Thoracic aorta (tissue), 2 donors: Measurements from ENCODE around the gene PHC3. TPM values are rescaled to one million over a fixed set of nuclear protein-coding genes. Genes with fewer than 3 reads are reported as not detected.

Experiments used
- ATAC-seq: fragments of 150-250 bp; one replicate; pipeline ENCODE4 v1.8.0; 2017; ENCODE audit warnings: low read depth; ENCODE audit not compliant: insufficient number of reproducible peaks, low FRiP score
- DNase-seq: peaks from one replicate; pipeline ENCODE4 v3.0.0-alpha.2; 2020; ENCODE audit warnings: low spot score
- H3K27ac ChIP-seq, 2 donors: fragments of 200-600 bp; sonication (generic); 1 replicate in 1 of 2; 2 replicates in 1 of 2; pipeline ENCODE4 v1.5.1; 2016; ENCODE audit warnings: mild to moderate bottlenecking in 2 of 2, moderate library complexity in 2 of 2
- H3K27me3 ChIP-seq: fragments of 200-600 bp; sonication (generic); replicated peaks from 2 replicates; pipeline ENCODE4 v1.6.0; 2016; ENCODE audit warnings: mild to moderate bottlenecking; ENCODE audit not compliant: insufficient read depth
- H3K36me3 ChIP-seq: fragments of 200-600 bp; sonication (generic); one replicate; pipeline ENCODE4 v1.5.1; 2016
- H3K4me1 ChIP-seq, 2 donors: fragments of 200-600 bp; sonication (generic); 1 replicate in 1 of 2; 2 replicates in 1 of 2; pipeline versions ENCODE4 v1.5.1 to v1.6.0; 2016; ENCODE audit warnings: low read depth in 2 of 2, mild to moderate bottlenecking in 1 of 2; ENCODE audit not compliant: control insufficient read depth in 1 of 2
- H3K4me3 ChIP-seq: fragments of 200-600 bp; sonication (generic); 2 replicates; pipeline ENCODE4 v1.5.1; 2016; ENCODE audit warnings: mild to moderate bottlenecking
- H3K9me3 ChIP-seq: fragments of 200-600 bp; sonication (generic); 2 replicates; pipeline ENCODE4 v1.5.1; 2016
- total RNA-seq, 2 donors: library from RNA; depleted of rRNA; stranded (reverse); fragments of >200 nt; gene quantifications; one replicate each; pipeline versions ENCODE4 v1.1.0 to v1.2.3, GENCODE V29; 2016
- TF ChIP-seq, protein P1 (sequence below): fragments of 200-600 bp; sonication (generic); IDR thresholded peaks from one replicate; pipeline ENCODE4 v1.5.1; 2019; ENCODE audit warnings: antibody characterized with exemption

The PHC3 gene
- total RNA-seq, 2 donors from 2014 or later: 78.0 to 123 TPM

DNA sequence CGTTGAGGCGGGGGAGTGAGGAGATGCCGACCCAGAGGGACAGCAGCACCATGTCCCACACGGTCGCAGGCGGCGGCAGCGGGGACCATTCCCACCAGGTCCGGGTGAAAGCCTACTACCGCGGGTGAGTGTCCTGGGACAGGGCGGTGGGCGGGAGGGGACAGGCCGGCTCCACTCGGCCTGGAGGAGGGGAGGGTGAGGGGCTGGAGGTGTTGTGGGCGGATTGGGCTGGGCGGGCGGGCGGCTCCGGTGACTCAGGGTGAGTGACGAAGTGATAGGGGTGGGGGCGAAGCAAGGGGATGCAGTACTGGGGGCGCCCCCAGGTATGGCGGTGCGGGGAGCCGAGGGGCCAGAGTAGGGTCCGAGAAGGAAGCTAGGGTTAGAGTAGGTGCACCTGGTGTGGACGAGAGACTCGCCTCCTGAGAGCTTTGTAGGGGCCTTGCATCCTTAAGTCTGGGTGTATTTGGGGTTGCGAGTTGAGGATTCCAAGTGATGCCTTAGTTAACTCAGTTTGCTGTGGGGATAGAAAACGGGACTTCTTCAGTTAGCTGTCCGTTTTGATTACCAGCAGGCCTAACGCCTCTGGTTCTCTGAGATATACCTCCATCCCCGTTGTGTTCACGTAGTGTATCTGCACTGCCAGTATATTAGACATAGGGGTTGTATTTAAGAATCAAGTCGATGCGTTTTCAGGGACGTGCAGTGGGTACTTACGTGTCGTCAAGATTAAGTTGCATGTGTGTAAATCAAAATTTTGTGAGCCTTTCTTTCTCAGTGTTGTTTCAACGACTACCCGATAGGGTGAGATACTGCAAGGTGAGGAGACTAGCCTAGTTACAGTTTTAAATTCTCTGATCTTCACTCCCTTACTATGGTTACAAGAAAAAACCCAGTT is 41.4 kb upstream of the PHC3 start:
- DNase-seq (peak; percentile 5), ATAC-seq (peak; percentile 38)
- TF ChIP-seq, protein P1, sequence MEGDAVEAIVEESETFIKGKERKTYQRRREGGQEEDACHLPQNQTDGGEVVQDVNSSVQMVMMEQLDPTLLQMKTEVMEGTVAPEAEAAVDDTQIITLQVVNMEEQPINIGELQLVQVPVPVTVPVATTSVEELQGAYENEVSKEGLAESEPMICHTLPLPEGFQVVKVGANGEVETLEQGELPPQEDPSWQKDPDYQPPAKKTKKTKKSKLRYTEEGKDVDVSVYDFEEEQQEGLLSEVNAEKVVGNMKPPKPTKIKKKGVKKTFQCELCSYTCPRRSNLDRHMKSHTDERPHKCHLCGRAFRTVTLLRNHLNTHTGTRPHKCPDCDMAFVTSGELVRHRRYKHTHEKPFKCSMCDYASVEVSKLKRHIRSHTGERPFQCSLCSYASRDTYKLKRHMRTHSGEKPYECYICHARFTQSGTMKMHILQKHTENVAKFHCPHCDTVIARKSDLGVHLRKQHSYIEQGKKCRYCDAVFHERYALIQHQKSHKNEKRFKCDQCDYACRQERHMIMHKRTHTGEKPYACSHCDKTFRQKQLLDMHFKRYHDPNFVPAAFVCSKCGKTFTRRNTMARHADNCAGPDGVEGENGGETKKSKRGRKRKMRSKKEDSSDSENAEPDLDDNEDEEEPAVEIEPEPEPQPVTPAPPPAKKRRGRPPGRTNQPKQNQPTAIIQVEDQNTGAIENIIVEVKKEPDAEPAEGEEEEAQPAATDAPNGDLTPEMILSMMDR: peak; percentile 11

DNA sequence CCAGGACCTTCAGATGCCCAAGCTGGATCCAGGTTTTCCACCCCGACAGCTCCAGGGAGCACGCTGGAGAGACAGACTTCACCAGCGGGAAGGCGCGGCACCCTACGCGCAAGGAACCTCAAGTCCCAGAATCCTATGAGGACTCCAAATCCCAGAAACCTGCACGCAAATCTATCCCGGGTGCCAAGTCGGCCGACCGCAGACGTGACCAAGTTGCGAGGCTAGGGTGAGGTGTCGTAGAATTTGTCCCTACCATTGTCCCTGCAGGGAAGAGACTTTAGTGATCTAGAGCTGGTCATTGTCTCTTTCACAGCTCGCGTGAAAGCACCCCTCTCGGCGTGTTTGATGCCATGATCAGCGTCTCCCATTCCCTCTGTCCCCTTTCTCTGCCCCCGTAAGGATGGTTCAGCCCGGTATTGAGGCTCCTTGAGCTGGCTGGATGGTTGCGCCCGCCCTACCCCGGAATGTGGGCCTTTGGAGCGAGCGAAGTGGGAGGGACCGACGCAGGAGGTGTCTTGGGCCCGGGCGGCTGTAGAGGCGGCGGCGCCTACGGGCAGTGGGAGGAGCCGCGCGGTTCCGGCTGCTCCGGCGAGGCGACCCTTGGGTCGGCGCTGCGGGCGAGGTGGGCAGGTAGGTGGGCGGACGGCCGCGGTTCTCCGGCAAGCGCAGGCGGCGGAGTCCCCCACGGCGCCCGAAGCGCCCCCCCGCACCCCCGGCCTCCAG is 40.6 kb upstream of the PHC3 start, which contains the start of gene PRKCI:
Gene PRKCI, plus strand, starts transcription at position 501 of the 723 bp plus-strand sequence. CDS start 246 bp downstream, outside the sequence.
- H3K27me3 ChIP-seq: no peaks in the 10 kb centered on the region
- no peaks in the 10 kb centered on the region for H3K9me3 ChIP-seq
- no peaks in the 10 kb centered on the region for H3K36me3 ChIP-seq
- DNase-seq (peak; percentile 88), ATAC-seq (peak; percentile 98)
- TF ChIP-seq, protein P1: no peak
- peak within 1 kb of the TSS; percentile 99 for H3K4me3 ChIP-seq
- H3K4me1 ChIP-seq: peaks cover 19 to 26% of the 10 kb centered on the region in 2 donors
- peak within 1 kb of the TSS; percentile 91 to 94 for H3K27ac ChIP-seq

More for the DNA sequence above, 41.4 kb upstream of the PHC3 start:
- Histone ChIP-seq H3K27me3 (no peaks in the 10 kb centered on the region), H3K9me3 (no peaks in the 10 kb centered on the region), H3K4me1 (peaks cover 26 to 34% of the 10 kb centered on the region in 2 donors), H3K4me3 (peak overlapping the region; percentile 99), H3K27ac (peak overlapping the region; percentile 91 to 94), H3K36me3 (no peaks in the 10 kb centered on the region)

DNA sequence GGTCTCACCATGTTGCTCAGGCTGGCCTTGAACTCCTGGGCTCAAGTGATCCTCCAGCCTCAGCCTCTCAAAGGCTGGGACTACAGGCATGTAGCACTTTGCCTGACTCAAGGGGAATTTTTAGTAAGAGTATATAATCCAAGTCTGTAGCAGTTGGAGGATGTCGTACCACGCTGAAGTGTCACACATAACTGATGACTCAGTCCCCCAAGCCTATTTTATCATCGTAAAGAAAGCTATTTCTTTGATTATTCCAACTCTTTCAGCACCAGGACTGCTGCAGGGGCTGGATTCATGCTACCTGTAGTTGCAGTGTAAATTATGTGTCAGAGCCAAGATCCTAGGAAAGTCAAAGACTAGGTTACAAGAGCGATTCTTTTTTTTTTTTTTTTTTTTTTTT is 39.3 kb upstream of the PHC3 start:
- H3K4me1 ChIP-seq: peaks cover 8 to 14% of the 10 kb centered on the region in 2 donors
- ATAC-seq (no peak), DNase-seq (no peak)

DNA sequence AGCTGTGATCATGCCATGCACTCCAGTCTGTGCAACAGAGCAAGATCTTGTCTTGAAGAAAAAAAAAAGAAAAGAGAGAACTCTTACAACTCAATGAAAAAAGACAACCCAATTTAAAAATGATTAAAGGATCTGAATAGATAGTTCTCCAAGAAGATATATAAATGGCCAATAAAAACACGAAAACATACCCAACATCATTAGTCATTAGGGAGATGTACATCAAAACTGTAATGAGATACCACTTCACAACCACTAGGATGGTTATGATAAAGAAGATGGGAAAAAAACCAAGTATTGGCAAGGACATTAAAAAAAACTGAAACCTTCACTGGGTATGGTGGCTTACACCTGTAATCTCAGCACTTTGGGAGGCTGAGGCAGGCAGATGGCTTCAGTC is 38.3 kb upstream of the PHC3 start:
- Histone ChIP-seq H3K27ac (no peak overlapping the region), H3K4me1 (peaks cover 8 to 14% of the 10 kb centered on the region in 2 donors), H3K27me3 (no peaks in the 10 kb centered on the region), H3K9me3 (no peaks in the 10 kb centered on the region), H3K36me3 (no peaks in the 10 kb centered on the region), H3K4me3 (no peak overlapping the region)
- TF ChIP-seq, protein P1: no peak
- ATAC-seq: no peak
- no peak for DNase-seq

More for the DNA sequence above, 39.3 kb upstream of the PHC3 start:
- Histone ChIP-seq H3K4me3 (no peak overlapping the region), H3K27ac (no peak overlapping the region), H3K27me3 (no peaks in the 10 kb centered on the region), H3K9me3 (no peaks in the 10 kb centered on the region), H3K36me3 (no peaks in the 10 kb centered on the region)
- TF ChIP-seq, protein P1: no peak

DNA sequence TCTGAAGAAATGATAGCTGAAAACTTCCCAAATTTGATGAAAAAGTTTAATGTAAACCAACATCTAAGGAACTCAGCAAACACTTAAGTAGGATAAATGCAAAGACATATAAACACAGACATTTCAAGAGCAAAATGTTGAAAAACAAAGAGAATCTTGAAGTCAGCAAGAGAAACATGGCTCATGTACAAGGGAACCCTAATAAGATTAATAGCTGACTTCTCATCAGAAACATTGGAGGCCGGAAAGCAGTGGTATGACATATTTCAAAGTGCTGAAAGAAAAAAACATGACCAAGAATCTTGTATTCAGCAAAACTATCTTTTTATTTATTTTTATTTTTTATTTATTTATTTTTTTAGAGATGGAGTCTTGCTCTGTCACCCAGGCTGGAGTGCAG is 30.1 kb upstream of the PHC3 start:
- H3K27ac ChIP-seq: no peak overlapping the region
- H3K36me3 ChIP-seq: no peaks in the 10 kb centered on the region
- ATAC-seq (no peak), DNase-seq (no peak)
- no peaks in the 10 kb centered on the region for H3K27me3 ChIP-seq
- no peaks in the 10 kb centered on the region for H3K4me1 ChIP-seq
- TF ChIP-seq, protein P1: no peak
- H3K9me3 ChIP-seq: no peaks in the 10 kb centered on the region
- H3K4me3 ChIP-seq: no peak overlapping the region
